Measurements from ENCODE around the gene ZNF576. TPM values are rescaled to one million over a fixed set of nuclear protein-coding genes. Genes with fewer than 3 reads are reported as not detected.

The ZNF576 gene
- polyA plus RNA-seq, 1 donor from 2014 or later = 11.9 TPM

DNA sequence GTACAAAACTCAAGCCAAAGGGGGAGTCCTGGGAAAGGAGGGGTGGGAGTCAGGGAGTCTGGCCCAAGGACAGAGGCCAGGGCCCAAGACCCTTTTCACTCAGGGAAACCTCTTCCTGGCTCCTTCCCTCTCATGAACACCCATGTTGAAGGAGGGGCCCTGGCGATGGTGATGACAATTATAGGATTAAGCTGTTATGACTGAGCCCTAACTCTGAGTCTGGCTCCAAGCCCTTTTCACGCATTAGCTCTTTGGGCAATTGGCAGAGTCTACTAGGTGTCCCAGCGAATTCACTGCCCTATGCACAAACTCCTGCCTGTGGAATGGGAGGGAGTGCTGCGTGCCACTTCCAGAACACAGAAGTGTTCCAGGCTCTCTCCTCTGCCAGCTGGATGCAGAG, 42.7 kb upstream of the ZNF576 start:
- H2AFZ ChIP-seq (ENCODE audit: low read depth, low read length) = no peak overlapping the region
- H3K79me2 ChIP-seq (replicated peaks; ENCODE audit: insufficient read depth, low read length) = no peaks in the 10 kb centered on the region
- no peaks in the 10 kb centered on the region for H3K9me3 ChIP-seq (ENCODE audit: low read length)
- H3K4me3 ChIP-seq (ENCODE audit: low read length) = no peak overlapping the region
- H4K20me1 ChIP-seq (ENCODE audit: insufficient read depth) = no peaks in the 10 kb centered on the region
- no peak for TF ChIP-seq MXI1 (conservative IDR thresholded peaks at IDR 0.05; ENCODE audit: poor library complexity, severe bottlenecking)
- no peak for TF ChIP-seq RAD21 (conservative IDR thresholded peaks at IDR 0.05)
- TF ChIP-seq, protein P1, sequence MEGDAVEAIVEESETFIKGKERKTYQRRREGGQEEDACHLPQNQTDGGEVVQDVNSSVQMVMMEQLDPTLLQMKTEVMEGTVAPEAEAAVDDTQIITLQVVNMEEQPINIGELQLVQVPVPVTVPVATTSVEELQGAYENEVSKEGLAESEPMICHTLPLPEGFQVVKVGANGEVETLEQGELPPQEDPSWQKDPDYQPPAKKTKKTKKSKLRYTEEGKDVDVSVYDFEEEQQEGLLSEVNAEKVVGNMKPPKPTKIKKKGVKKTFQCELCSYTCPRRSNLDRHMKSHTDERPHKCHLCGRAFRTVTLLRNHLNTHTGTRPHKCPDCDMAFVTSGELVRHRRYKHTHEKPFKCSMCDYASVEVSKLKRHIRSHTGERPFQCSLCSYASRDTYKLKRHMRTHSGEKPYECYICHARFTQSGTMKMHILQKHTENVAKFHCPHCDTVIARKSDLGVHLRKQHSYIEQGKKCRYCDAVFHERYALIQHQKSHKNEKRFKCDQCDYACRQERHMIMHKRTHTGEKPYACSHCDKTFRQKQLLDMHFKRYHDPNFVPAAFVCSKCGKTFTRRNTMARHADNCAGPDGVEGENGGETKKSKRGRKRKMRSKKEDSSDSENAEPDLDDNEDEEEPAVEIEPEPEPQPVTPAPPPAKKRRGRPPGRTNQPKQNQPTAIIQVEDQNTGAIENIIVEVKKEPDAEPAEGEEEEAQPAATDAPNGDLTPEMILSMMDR (IDR thresholded peaks at IDR 0.05; ENCODE audit: poor library complexity, severe bottlenecking) = no peak
- TF ChIP-seq TAF1 (IDR thresholded peaks at IDR 0.05; ENCODE audit: low read depth) = no peak
- TF ChIP-seq, protein P2, sequence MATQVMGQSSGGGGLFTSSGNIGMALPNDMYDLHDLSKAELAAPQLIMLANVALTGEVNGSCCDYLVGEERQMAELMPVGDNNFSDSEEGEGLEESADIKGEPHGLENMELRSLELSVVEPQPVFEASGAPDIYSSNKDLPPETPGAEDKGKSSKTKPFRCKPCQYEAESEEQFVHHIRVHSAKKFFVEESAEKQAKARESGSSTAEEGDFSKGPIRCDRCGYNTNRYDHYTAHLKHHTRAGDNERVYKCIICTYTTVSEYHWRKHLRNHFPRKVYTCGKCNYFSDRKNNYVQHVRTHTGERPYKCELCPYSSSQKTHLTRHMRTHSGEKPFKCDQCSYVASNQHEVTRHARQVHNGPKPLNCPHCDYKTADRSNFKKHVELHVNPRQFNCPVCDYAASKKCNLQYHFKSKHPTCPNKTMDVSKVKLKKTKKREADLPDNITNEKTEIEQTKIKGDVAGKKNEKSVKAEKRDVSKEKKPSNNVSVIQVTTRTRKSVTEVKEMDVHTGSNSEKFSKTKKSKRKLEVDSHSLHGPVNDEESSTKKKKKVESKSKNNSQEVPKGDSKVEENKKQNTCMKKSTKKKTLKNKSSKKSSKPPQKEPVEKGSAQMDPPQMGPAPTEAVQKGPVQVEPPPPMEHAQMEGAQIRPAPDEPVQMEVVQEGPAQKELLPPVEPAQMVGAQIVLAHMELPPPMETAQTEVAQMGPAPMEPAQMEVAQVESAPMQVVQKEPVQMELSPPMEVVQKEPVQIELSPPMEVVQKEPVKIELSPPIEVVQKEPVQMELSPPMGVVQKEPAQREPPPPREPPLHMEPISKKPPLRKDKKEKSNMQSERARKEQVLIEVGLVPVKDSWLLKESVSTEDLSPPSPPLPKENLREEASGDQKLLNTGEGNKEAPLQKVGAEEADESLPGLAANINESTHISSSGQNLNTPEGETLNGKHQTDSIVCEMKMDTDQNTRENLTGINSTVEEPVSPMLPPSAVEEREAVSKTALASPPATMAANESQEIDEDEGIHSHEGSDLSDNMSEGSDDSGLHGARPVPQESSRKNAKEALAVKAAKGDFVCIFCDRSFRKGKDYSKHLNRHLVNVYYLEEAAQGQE (IDR thresholded peaks at IDR 0.05; ENCODE audit: borderline replicate concordance) = no peak
- TF ChIP-seq SMC3 (conservative IDR thresholded peaks at IDR 0.05; ENCODE audit: poor library complexity) = no peak
- no peak for TF ChIP-seq EP300 (conservative IDR thresholded peaks at IDR 0.05; ENCODE audit: poor library complexity, severe bottlenecking)
- no peak for TF ChIP-seq EZH2 (IDR thresholded peaks at IDR 0.05; ENCODE audit: borderline replicate concordance, insufficient read depth, low read length, poor library complexity, severe bottlenecking)
- TF ChIP-seq POLR2AphosphoS5 (IDR thresholded peaks at IDR 0.05) = no peak
- H3K36me3 ChIP-seq (ENCODE audit: insufficient read depth, low read length) = no peaks in the 10 kb centered on the region
- H3K27me3 ChIP-seq (ENCODE audit: insufficient read depth, low read depth, low read length) = no peaks in the 10 kb centered on the region
- no peak overlapping the region for H3K4me2 ChIP-seq (ENCODE audit: low read length)
- H3K27ac ChIP-seq (ENCODE audit: low read length) = no peak overlapping the region
- no peaks in the 10 kb centered on the region for H3K9me2 ChIP-seq (ENCODE audit: insufficient read depth, low read length)
- H3K9ac ChIP-seq (ENCODE audit: low read length) = no peak overlapping the region
- no peaks in the 10 kb centered on the region for H3F3A ChIP-seq (ENCODE audit: insufficient read depth, low read length, poor library complexity, severe bottlenecking)

DNA sequence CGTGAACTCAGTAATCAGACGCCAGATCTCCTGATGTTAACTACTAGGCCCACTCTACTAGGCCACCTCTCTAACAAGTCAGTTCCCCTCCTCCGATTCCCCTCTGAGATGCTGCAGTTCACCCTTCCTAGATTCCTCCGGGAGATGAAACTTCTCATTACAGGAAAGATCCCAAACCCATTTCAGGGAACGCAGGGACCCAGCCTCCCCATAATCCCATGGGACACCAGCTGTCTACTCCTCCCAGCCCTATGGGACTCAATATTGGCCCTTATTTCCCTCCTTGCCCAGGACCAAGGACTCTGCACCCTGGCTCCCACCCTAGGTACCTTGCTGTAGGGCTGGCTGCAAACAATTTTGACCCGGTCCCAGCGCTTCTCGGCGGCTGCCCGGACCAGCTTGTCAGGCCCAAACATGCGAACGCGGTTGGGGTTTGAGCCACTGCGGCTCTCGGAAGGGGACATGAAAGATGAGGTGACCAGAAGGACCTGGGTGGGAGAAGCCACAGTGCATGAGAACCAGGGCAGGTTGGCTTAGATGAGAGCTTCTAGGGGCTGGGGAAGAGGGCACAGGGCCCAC, 42.0 kb upstream of the ZNF576 start:
- Histone ChIP-seq H3K9me2 (ENCODE audit: insufficient read depth, low read length) (no peaks in the 10 kb centered on the region), H2AFZ (ENCODE audit: low read depth, low read length) (no peak overlapping the region), H4K20me1 (ENCODE audit: insufficient read depth) (no peaks in the 10 kb centered on the region), H3K9ac (ENCODE audit: low read length) (no peak overlapping the region), H3K27ac (ENCODE audit: low read length) (no peak overlapping the region), H3K4me2 (ENCODE audit: low read length) (no peak overlapping the region), H3K4me3 (ENCODE audit: low read length) (no peak overlapping the region), H3K79me2 (replicated peaks; ENCODE audit: insufficient read depth, low read length) (no peaks in the 10 kb centered on the region), H3K9me3 (ENCODE audit: low read length) (no peaks in the 10 kb centered on the region), H3K27me3 (ENCODE audit: insufficient read depth, low read depth, low read length) (no peaks in the 10 kb centered on the region), H3K36me3 (ENCODE audit: insufficient read depth, low read length) (no peaks in the 10 kb centered on the region), H3F3A (ENCODE audit: insufficient read depth, low read length, poor library complexity, severe bottlenecking) (no peaks in the 10 kb centered on the region)
- TF ChIP-seq MXI1 (conservative IDR thresholded peaks at IDR 0.05; ENCODE audit: poor library complexity, severe bottlenecking) (no peak), EZH2 (IDR thresholded peaks at IDR 0.05; ENCODE audit: borderline replicate concordance, insufficient read depth, low read length, poor library complexity, severe bottlenecking) (no peak), POLR2AphosphoS5 (IDR thresholded peaks at IDR 0.05) (no peak), SMC3 (conservative IDR thresholded peaks at IDR 0.05; ENCODE audit: poor library complexity) (no peak), EP300 (conservative IDR thresholded peaks at IDR 0.05; ENCODE audit: poor library complexity, severe bottlenecking) (no peak)
- TF ChIP-seq, protein P2 (IDR thresholded peaks at IDR 0.05; ENCODE audit: borderline replicate concordance) = no peak
